ENCODE data around the gene UBE3C. TPM values are rescaled to one million over a fixed set of nuclear protein-coding genes. Genes with fewer than 3 reads are reported as not detected.

The UBE3C gene
- total RNA-seq, 3 donors from 2014 or later (not counting 1 experiment from before 2014, with no cell fraction given), result 44.6 to 56.7 (median 55.5) TPM

GRCh38 chr7:157141525-157142060, 2.9 kb downstream of the UBE3C start:
- Mint-ChIP-seq H3K36me3 (no peaks in the 10 kb centered on the region), H3K9me3 (no peaks in the 10 kb centered on the region), H3K4me1 (peaks cover 50 to 53% of the 10 kb centered on the region in 2 donors), H3K27me3 (ENCODE audit: low read depth in 2 of 2) (no peaks in the 10 kb centered on the region), H3K27ac (no peak overlapping the region), H3K4me3 (no peak overlapping the region)
- Histone ChIP-seq H3K4me1 (ENCODE audit: control insufficient read depth, insufficient read depth, low read length) (peaks cover 27% of the 10 kb centered on the region), H3K27me3 (ENCODE audit: control insufficient read depth, insufficient read depth, low read length) (no peaks in the 10 kb centered on the region), H3K27ac (ENCODE audit: low read length) (no peak overlapping the region), H3K9me3 (ENCODE audit: control insufficient read depth, insufficient read depth, low read length) (no peaks in the 10 kb centered on the region), H3K4me3 (ENCODE audit: low read length) (no peak overlapping the region), H3K36me3 (ENCODE audit: control insufficient read depth, insufficient read depth, low read length) (peaks cover 5% of the 10 kb centered on the region)
- ATAC-seq (no peak), DNase-seq (no peak)
- intact Hi-C loops (cut with micrococcal nuclease), result loop anchor here (10.0 kb wide), 1 partner anchor 133 kb away; no protein-coding TSS in a partner anchor
- no peak for TF ChIP-seq CTCF (IDR thresholded peaks at IDR 0.05)
- 96% methylated on average over 16 of the region's 16 CpGs for WGBS (ENCODE audit: insufficient coverage)

- Mint-ChIP-seq H3K27ac (peak overlapping the region in 1 of 2 donors; percentile 44), H3K4me3 (no peak overlapping the region), H3K4me1 (peaks cover 60 to 67% of the 10 kb centered on the region in 2 donors), H3K9me3 (no peaks in the 10 kb centered on the region), H3K27me3 (ENCODE audit: low read depth in 2 of 2) (no peaks in the 10 kb centered on the region), H3K36me3 (no peaks in the 10 kb centered on the region)
- Histone ChIP-seq H3K27ac (ENCODE audit: low read length) (no peak overlapping the region), H3K27me3 (ENCODE audit: control insufficient read depth, insufficient read depth, low read length) (no peaks in the 10 kb centered on the region), H3K36me3 (ENCODE audit: control insufficient read depth, insufficient read depth, low read length) (peaks cover 5% of the 10 kb centered on the region), H3K9me3 (ENCODE audit: control insufficient read depth, insufficient read depth, low read length) (no peaks in the 10 kb centered on the region), H3K4me1 (ENCODE audit: control insufficient read depth, insufficient read depth, low read length) (peaks cover 26% of the 10 kb centered on the region), H3K4me3 (ENCODE audit: low read length) (no peak overlapping the region)
- TF ChIP-seq CTCF (IDR thresholded peaks at IDR 0.05), result no peak
- DNase-seq (no peak), ATAC-seq (no peak)
- intact Hi-C loops (cut with micrococcal nuclease), result loop anchor here (10.0 kb wide), 1 partner anchor 131 kb away; no protein-coding TSS in a partner anchor
- WGBS (ENCODE audit: insufficient coverage), result 93% methylated on average over 8 of the region's 8 CpGs
These were observed 5.1 kb downstream of the UBE3C start for GRCh38 chr7:157143788-157144187.

- DNase-seq, result no peak
- H3K4me3 ChIP-seq (ENCODE audit: low read length), result no peak overlapping the region
- H3K4me1 Mint-ChIP-seq, result peaks cover 44 to 59% of the 10 kb centered on the region in 2 donors
These were observed 10.6 kb downstream of the UBE3C start for GRCh38 chr7:157149317-157149716.

More at GRCh38 chr7:157149317-157149716, 10.6 kb downstream of the UBE3C start:
- no peaks in the 10 kb centered on the region for H3K9me3 ChIP-seq (ENCODE audit: control insufficient read depth, insufficient read depth, low read length)
- Mint-ChIP-seq H3K27ac (no peak overlapping the region), H3K9me3 (no peaks in the 10 kb centered on the region), H3K27me3 (ENCODE audit: low read depth in 2 of 2) (no peaks in the 10 kb centered on the region), H3K36me3 (no peaks in the 10 kb centered on the region), H3K4me3 (no peak overlapping the region)
- no peak for TF ChIP-seq CTCF (IDR thresholded peaks at IDR 0.05)
- peaks cover 2% of the 10 kb centered on the region for H3K36me3 ChIP-seq (ENCODE audit: control insufficient read depth, insufficient read depth, low read length)
- no peaks in the 10 kb centered on the region for H3K27me3 ChIP-seq (ENCODE audit: control insufficient read depth, insufficient read depth, low read length)
- 99% methylated on average over 4 of the region's 4 CpGs for WGBS (ENCODE audit: insufficient coverage)
- intact Hi-C loops (cut with micrococcal nuclease), result loop anchor here (10.0 kb wide), 1 partner anchor 125 kb away; no protein-coding TSS in a partner anchor
- H3K4me1 ChIP-seq (ENCODE audit: control insufficient read depth, insufficient read depth, low read length), result peaks cover 11% of the 10 kb centered on the region
- no peak for ATAC-seq
- H3K27ac ChIP-seq (ENCODE audit: low read length), result no peak overlapping the region

All from natural killer cell (primary cell).